ENCODE data around the gene ZBED4. TPM values are rescaled to one million over a fixed set of nuclear protein-coding genes. Genes with fewer than 3 reads are reported as not detected.
A peak's percentile ranks its signal among the peaks of the same experiment; 100 is the strongest.

ZBED4 gene
- total RNA-seq, 1 donor = 13.4 TPM

DNA sequence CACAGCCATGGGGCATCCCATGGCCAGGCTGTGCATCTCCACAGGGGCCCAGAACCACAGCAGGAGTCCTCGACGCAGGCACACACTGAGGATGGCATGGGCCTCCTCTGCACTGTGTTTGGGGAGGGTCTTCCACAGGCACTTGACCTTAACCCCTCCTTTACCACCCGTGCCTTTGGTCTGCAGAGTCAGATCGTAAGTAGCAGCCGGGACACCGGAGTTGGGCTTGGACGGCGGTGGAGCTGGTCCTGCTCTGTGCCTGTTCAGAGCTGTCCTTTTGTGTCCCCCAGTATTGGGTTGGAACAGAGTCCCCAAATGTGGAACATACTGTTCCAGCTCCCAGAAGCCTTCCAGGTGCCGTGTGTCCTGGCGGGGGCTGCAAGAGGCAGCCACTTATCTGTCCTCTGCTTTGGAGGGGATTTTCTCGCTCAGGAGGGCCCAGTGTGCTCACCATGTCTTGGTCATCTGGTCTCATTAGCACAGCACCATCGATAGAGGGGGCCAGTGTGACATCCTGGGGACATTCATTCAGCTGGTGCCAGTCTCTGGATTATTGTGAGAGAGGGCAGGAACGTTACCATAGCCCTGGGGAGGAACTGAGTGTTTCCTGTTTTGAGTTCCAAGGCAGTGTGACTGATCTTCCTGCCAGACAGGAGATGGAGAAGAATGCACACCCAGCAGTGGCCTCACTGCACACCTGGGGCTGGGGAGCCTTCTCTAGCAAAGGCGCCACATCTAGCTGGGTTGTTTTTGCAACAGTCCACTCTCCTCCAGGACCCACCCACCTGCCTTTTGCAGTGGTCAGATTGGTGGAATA lies 77.2 kb downstream of the ZBED4 start:
- TF ChIP-seq, protein P1, sequence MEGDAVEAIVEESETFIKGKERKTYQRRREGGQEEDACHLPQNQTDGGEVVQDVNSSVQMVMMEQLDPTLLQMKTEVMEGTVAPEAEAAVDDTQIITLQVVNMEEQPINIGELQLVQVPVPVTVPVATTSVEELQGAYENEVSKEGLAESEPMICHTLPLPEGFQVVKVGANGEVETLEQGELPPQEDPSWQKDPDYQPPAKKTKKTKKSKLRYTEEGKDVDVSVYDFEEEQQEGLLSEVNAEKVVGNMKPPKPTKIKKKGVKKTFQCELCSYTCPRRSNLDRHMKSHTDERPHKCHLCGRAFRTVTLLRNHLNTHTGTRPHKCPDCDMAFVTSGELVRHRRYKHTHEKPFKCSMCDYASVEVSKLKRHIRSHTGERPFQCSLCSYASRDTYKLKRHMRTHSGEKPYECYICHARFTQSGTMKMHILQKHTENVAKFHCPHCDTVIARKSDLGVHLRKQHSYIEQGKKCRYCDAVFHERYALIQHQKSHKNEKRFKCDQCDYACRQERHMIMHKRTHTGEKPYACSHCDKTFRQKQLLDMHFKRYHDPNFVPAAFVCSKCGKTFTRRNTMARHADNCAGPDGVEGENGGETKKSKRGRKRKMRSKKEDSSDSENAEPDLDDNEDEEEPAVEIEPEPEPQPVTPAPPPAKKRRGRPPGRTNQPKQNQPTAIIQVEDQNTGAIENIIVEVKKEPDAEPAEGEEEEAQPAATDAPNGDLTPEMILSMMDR (IDR thresholded peaks at IDR 0.05; ENCODE audit: insufficient read depth, low read depth, low read length) = peak; percentile 61
- peak; percentile 65 for DNase-seq (ENCODE audit: low read depth)
- no peak overlapping the region for H3K4me3 ChIP-seq (ENCODE audit: low read depth, low read length)

DNA sequence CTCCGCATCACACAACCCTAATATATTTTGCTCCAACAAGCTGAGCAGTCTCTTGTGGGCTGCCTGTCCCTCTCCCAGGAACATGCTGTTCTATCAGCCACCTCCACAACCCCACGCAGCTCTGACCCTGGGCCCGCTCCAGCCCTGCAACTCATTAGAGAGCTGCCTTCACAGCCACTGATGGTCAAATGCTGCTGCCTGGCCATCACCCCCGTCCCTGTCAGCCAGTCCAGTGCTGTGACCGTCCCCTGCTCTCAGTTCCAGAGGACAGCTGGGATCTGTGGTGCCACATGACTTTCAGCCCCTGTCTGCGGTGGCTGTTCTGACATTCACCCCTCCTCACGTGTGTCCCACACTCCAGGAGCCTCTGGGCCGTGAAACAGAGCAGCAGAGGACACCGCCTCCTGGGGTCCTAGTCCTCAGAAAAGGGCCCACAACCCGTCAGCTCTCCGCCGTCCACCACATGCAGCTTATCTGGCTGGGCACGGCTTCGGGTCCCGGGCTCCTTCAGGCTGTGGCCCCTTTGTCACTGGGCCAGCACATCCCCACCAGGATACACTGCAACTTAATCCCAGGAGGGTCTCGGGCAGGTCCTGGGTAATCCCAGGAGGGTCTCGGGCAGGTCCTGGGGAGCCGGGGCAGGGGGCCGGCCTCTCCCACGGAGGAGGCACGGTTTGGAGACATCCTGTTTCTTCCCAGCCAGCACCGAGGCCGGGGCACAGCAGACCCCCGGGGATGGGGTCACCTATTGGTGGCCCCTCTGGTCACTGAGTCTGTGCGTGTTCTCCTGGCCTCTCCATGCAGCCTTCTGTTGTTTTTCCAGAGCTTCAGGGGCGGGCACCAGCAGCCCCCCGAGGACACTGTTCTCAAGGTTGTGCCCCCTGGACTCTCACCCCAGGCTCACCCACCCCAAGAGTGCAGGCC lies 79.9 kb downstream of the ZBED4 start:
- no peak overlapping the region for H3K4me3 ChIP-seq (ENCODE audit: low read depth, low read length)
- no peak for DNase-seq (ENCODE audit: low read depth)
- TF ChIP-seq, protein P1 (IDR thresholded peaks at IDR 0.05; ENCODE audit: insufficient read depth, low read depth, low read length) = no peak

DNA sequence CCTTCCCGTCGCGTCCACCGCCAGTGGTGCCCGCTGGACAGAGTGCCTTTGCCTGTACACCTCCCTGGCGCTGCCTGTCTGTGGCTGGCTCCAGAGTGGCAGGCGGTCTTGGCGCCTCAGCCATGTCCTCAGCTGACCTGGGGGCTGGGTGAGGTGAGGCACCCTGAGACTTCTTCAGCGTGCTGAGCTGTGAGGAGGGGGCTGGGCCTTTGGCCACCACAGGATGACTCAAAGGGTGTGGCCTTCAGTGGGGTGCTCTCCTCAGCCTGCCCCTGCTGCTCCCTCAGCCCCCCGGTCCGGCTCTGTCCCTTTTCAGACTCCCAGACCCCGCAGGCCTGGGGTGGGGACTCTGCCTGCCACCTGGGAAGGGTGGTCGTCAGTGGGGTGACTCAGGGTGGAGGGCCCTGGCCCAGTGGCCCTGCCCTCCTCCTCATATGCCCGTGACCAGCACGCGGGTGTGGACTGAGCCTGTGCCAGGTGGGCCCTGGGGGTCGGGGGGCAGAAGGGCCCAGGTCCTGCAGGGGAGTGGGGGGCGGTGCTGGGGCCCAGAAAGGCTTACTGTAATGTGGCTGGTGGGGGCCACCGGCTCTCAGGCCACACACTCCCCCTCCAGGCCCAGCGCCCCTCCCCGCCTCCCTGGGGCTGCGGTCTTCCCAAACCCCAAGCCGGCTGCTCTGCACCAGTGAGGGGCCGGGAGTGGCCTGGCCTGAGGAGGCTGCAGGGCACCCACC lies 80.7 kb downstream of the ZBED4 start:
- TF ChIP-seq, protein P1 (IDR thresholded peaks at IDR 0.05; ENCODE audit: insufficient read depth, low read depth, low read length) = no peak
- peak overlapping the region; percentile 60 for H3K4me3 ChIP-seq (ENCODE audit: low read depth, low read length)
- DNase-seq (ENCODE audit: low read depth) = peak; percentile 59

DNA sequence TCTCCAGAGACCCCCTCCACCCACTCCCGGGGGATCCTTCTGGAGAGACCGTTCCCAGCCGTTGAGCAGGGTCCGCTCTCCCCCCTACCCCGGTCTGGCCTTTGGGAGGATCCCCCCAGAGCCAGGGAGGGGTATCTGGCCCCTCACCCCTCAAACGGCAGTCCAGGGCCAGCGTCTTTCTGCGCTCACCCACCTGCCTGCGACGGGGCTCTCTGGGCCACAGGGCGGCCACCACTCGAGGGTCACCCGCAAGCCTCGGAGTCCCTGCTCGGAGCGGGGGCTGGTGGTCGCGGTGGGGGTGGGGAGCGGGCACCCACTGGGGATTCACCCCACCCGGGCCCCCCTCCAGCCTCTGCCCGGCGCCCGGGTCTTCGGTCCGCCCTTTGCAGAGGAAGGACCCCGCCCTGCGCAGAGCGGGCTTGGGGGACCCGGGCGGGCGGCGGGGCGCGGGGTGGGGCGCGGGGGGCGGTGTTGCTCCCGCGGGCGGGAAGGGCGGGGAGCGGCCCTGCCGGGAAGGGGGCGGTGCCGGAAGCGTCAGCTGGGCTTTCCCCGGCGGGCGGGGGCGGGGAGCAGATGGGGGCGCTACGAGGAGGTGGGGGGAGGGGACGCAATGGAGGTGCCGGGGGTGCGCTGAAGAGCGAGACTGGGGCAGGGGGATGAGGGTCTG lies 81.4 kb downstream of the ZBED4 start:
- H3K4me3 ChIP-seq (ENCODE audit: low read depth, low read length) = peak overlapping the region; percentile 60
- TF ChIP-seq, protein P1 (IDR thresholded peaks at IDR 0.05; ENCODE audit: insufficient read depth, low read depth, low read length) = no peak
- DNase-seq (ENCODE audit: low read depth) = peak; percentile 63

DNA sequence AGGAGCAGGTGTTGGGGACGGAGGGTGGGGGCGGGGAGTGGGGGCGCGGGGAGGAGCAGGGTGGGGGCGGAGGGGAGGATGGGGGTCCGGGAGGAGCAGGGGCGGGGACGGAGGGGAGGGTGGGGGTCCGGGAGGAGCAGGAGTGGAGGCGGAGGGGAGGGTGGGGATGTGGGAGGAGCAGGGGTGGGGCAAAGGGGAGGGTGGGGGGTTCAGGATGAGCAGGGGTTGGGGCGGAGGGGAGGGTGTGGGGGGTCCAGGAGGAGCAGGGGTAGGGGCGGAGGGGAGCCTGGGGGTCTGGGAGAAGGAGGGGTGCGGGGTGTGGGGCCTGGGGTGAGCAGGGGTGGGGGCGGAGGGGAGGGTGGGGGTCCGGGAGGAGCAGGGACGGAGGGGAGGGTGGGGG lies 81.9 kb downstream of the ZBED4 start:
- peak; percentile 39 for DNase-seq (ENCODE audit: low read depth)
- peak overlapping the region; percentile 42 for H3K4me3 ChIP-seq (ENCODE audit: low read depth, low read length)
- TF ChIP-seq, protein P1 (IDR thresholded peaks at IDR 0.05; ENCODE audit: insufficient read depth, low read depth, low read length) = no peak

Measured in fibroblast of villous mesenchyme (primary cell).